ENCODE measurements around the gene RGS7. TPM values are rescaled to one million over a fixed set of nuclear protein-coding genes. Genes with fewer than 3 reads are reported as not detected.

Gene RGS7
- total and polyA plus RNA-seq, 2 of the 8 experiments (the other 6 are each of a cell fraction or from before 2014, with no cell fraction given) = 1.6 to 3.0 TPM

- Histone ChIP-seq H3K23me2 (ENCODE audit: low read depth, low read length) (no peaks in the 10 kb centered on the region), H3K79me2 (ENCODE audit: control insufficient read depth in 1 of 2, insufficient read depth in 2 of 2, low read length in 2 of 2) (no peaks in the 10 kb centered on the region), H3K4me3 (ENCODE audit: extremely low read depth in 1 of 4, insufficient read depth in 2 of 4, low read depth in 3 of 4, low read length in 4 of 4) (no peak overlapping the region), H2AFZ (ENCODE audit: low read length) (0 out of 2 replicates have a peak overlapping the region, but pooled peaks have one; percentile 17), H3K27me3 (replicated peaks in 1 of 4; ENCODE audit: control insufficient read depth in 3 of 4, extremely low read depth in 1 of 4, insufficient read depth in 3 of 4, low read length in 3 of 4) (peaks cover 0 to 1% (median 0%) of the 10 kb centered on the region in 4 experiments; a peak in 1 of 7 replicates), H3K9ac (replicated peaks in 1 of 4; ENCODE audit: extremely low read depth in 1 of 4, low read depth in 3 of 4, low read length in 3 of 4) (no peak overlapping the region), H3K4me2 (ENCODE audit: insufficient read depth in 1 of 2, low read depth in 2 of 2, low read length in 2 of 2) (no peak overlapping the region), H2BK20ac (ENCODE audit: low read length) (no peak overlapping the region), H2BK120ac (replicated peaks; ENCODE audit: low read depth, low read length) (no peak overlapping the region), H3K14ac (ENCODE audit: insufficient read length) (no peak overlapping the region), H2BK12ac (ENCODE audit: low read depth, low read length) (no peak overlapping the region; the same call in 1 of the 2 replicates), H3K4ac (replicated peaks; ENCODE audit: insufficient read length, low read depth, low read length) (no peak overlapping the region), H3K36me3 (ENCODE audit: control insufficient read depth in 2 of 4, insufficient read depth in 4 of 4, low read length in 3 of 4) (0 out of 8 replicates have a peak, but pooled peaks cover 0 to 3% (median 0%) of the 10 kb centered on the region in 4 experiments), H3K4me1 (replicated peaks in 1 of 4; ENCODE audit: control insufficient read depth in 3 of 4, insufficient read depth in 4 of 4, low read length in 3 of 4) (no peaks in the 10 kb centered on the region), H3K18ac (ENCODE audit: extremely low read depth, low read length) (no peak overlapping the region), H2BK5ac (ENCODE audit: low read depth, low read length) (0 out of 2 replicates have a peak overlapping the region, but pooled peaks have one; percentile 2), H3K79me1 (ENCODE audit: low read depth, low read length) (no peaks in the 10 kb centered on the region), H3K9me3 (ENCODE audit: insufficient read depth in 2 of 2, low read depth in 1 of 2, low read length in 1 of 2) (no peaks in the 10 kb centered on the region), H3K56ac (replicated peaks; ENCODE audit: insufficient read length, low read depth, low read length) (no peak overlapping the region), H4K91ac (replicated peaks; ENCODE audit: insufficient read length, low read length) (no peak overlapping the region), H3K27ac (ENCODE audit: low read depth, low read length) (no peak overlapping the region), H3K23ac (ENCODE audit: insufficient read length) (no peak overlapping the region), H2BK15ac (ENCODE audit: low read length) (no peak overlapping the region), H2AK5ac (ENCODE audit: low read depth, low read length) (no peak overlapping the region), H4K20me1 (replicated peaks in 1 of 2; ENCODE audit: control insufficient read depth in 1 of 2, insufficient read depth in 2 of 2, low read length in 2 of 2) (no peaks in the 10 kb centered on the region), H4K5ac (ENCODE audit: insufficient read length, low read depth, low read length) (no peak overlapping the region), H4K8ac (ENCODE audit: extremely low read depth, insufficient read depth, low read length) (no peak overlapping the region)
- 90% methylated on average over 8 of the region's 8 CpGs; no CpG with 5 or more reads in 1 of the 2 experiments for WGBS, 2 experiments (ENCODE audit: extremely low coverage in 1 of 2, insufficient coverage in 1 of 2, insufficient read length in 1 of 2, insufficient replicate concordance in 2 of 2, low coverage in 1 of 2, low lambda C conversion rate in 2 of 2, missing lambda C conversion rate in 1 of 2)
- POLR2A ChIA-PET (ENCODE audit: partially characterized antibody) = no interaction called here
- CTCF ChIA-PET (ENCODE audit: partially characterized antibody) = interaction anchor here (0.9 kb wide), 1 partner anchor 1053 kb away, joined by 3 read pairs; no protein-coding TSS in a partner anchor
- no peak for DNase-seq (ENCODE audit: low read depth in 1 of 2, low spot score in 2 of 2)
- no peak for FAIRE-seq
- TF ChIP-seq KDM5A (IDR thresholded peaks at IDR 0.05; ENCODE audit: low read length) = no peak
- no peak for TF ChIP-seq TAF1 (IDR thresholded peaks at IDR 0.05; ENCODE audit: low read depth, low read length)
- TF ChIP-seq CHD1 (IDR thresholded peaks at IDR 0.05; ENCODE audit: low read depth, low read length) = no peak
- no peak for TF ChIP-seq SIRT6 (IDR thresholded peaks at IDR 0.05; ENCODE audit: low read length)
- TF ChIP-seq ASH2L (IDR thresholded peaks at IDR 0.05; ENCODE audit: low read length) = no peak
- TF ChIP-seq RAD21 (IDR thresholded peaks at IDR 0.05 in 1 of 2, conservative IDR thresholded peaks at IDR 0.05 in 1 of 2; ENCODE audit: low read depth in 2 of 2, low read length in 2 of 2) = no peak
- TF ChIP-seq TBP (IDR thresholded peaks at IDR 0.05; ENCODE audit: low read depth, low read length) = no peak
- TF ChIP-seq BCL11A (IDR thresholded peaks at IDR 0.05; ENCODE audit: low read depth in 2 of 2, low read length in 2 of 2) = no peak
- TF ChIP-seq SP1 (IDR thresholded peaks at IDR 0.05; ENCODE audit: low read depth, low read length) = no peak
- TF ChIP-seq CREB1 (IDR thresholded peaks at IDR 0.05) = no peak
- TF ChIP-seq CHD2 (IDR thresholded peaks at IDR 0.05; ENCODE audit: low read length) = no peak
- no peak for TF ChIP-seq POU5F1 (IDR thresholded peaks at IDR 0.05; ENCODE audit: low read depth, low read length)
- TF ChIP-seq HDAC6 (IDR thresholded peaks at IDR 0.05; ENCODE audit: low read depth, low read length) = no peak
These were observed 119.1 kb downstream of the RGS7 start for GRCh38 chr1:241237873-241238272.
